Panc1 (cell line): ENCODE results near the gene INCENP. TPM values are rescaled to one million over a fixed set of nuclear protein-coding genes. Genes with fewer than 3 reads are reported as not detected.
A peak's percentile ranks its signal among the peaks of the same experiment; 100 is the strongest.

Experiments used
- ATAC-seq: fragments of 200-7000 bp; cut with Tn5 transposase; 2 replicates; pipeline ENCODE4 v1.9.1; 2020; ENCODE audit warnings: mild to moderate bottlenecking, moderate library complexity
- BruUV-seq: library from RNA; stranded (reverse); fragments of 400-500 nt; replicated peaks from 2 replicates; lab custom pipeline; 2021; lab: Mats Ljungman, UMichigan
- CTCF ChIA-PET: fragments of 300-600 bp; sonication (Branson Sonifier 250); formaldehyde crosslinking; loops from one replicate; lab custom pipeline; 2022; ENCODE audit warnings: antibody characterized with exemption; lab: Charles Lee
- POLR2A ChIA-PET: fragments of 300-600 bp; sonication (Branson Sonifier 250); formaldehyde crosslinking; loops from one replicate; lab custom pipeline; 2022; ENCODE audit warnings: antibody characterized with exemption; lab: Charles Lee
- DNase-seq: peaks from one replicate; pipeline ENCODE4 v3.0.0-alpha.2; 2010; ENCODE audit warnings: low read depth, low spot score
- H3K27ac ChIP-seq: 2 replicates; pipeline ENCODE4 v1.5.1; 2011; ENCODE audit warnings: mild to moderate bottlenecking, low read length, inconsistent platforms
- H3K27me3 ChIP-seq: fragments of 200-500 bp; sonication (Bioruptor generic); 2 replicates; pipeline ENCODE4 v1.6.0; 2014; ENCODE audit warnings: low read length, inconsistent platforms; ENCODE audit not compliant: control insufficient read depth, insufficient read depth
- H3K36me3 ChIP-seq: fragments of 200-500 bp; sonication (Bioruptor generic); 2 replicates; pipeline ENCODE4 v1.5.1; 2014; ENCODE audit warnings: inconsistent platforms, mild to moderate bottlenecking, low read length, moderate library complexity; ENCODE audit not compliant: control insufficient read depth, insufficient read depth
- H3K4me1 ChIP-seq: 2 replicates; pipeline ENCODE4 v1.5.1; 2011; ENCODE audit warnings: inconsistent platforms, mild to moderate bottlenecking, low read length, moderate library complexity; ENCODE audit not compliant: control insufficient read depth, insufficient read depth
- H3K4me3 ChIP-seq, 2 experiments: 2 replicates each; pipeline ENCODE4 v1.5.1; 2011 to 2012; ENCODE audit warnings: low read depth in 2 of 2, low read length in 2 of 2, mild to moderate bottlenecking in 2 of 2, inconsistent platforms in 1 of 2, moderate library complexity in 1 of 2
- H3K9me3 ChIP-seq: fragments of 200-500 bp; sonication (Bioruptor generic); 2 replicates; pipeline ENCODE4 v1.5.1; 2014; ENCODE audit warnings: low read depth, mild to moderate bottlenecking, inconsistent platforms, low read length, moderate library complexity; ENCODE audit not compliant: control insufficient read depth, insufficient read depth
- CTCF ChIP-seq: fragments of 450-650 bp; IDR thresholded peaks from 2 replicates; pipeline ENCODE4 v1.5.1; 2017; ENCODE audit warnings: mild to moderate bottlenecking
- POLR2AphosphoS5 ChIP-seq: IDR thresholded peaks from 2 replicates; pipeline ENCODE4 v1.6.1; 2012; ENCODE audit warnings: mild to moderate bottlenecking, low read depth, low read length, moderate library complexity
- REST ChIP-seq, 2 experiments: IDR thresholded peaks; 2 replicates each; pipeline ENCODE4 v1.6.1; 2011 to 2012; ENCODE audit warnings: low read depth in 2 of 2, control low read depth in 1 of 2, low read length in 1 of 2, mild to moderate bottlenecking in 1 of 2, moderate library complexity in 1 of 2; ENCODE audit not compliant: insufficient read depth in 1 of 2
- SIN3A ChIP-seq: IDR thresholded peaks from 2 replicates; pipeline ENCODE4 v1.6.1; 2012; ENCODE audit warnings: low read depth, mild to moderate bottlenecking, low read length, moderate library complexity, borderline replicate concordance; ENCODE audit not compliant: insufficient read depth
- TCF7L2 ChIP-seq: IDR thresholded peaks from 2 replicates; pipeline ENCODE4 v1.6.1; 2011; ENCODE audit warnings: mild to moderate bottlenecking, low read depth, low read length, inconsistent platforms
- in situ Hi-C: cut with HindIII; loops from 2 replicates; pipeline ENCODE4 v1.10.0; 2016; ENCODE audit warnings: low sequenced_read_pairs, low pct_unique_long_range_greater_than_20kb
- intact Hi-C: fragments of 100-400 bp; cut with micrococcal nuclease; formaldehyde crosslinking; loops from one replicate; pipeline ENCODE4 v1.10.0; 2022; ENCODE audit not compliant: unreplicated experiment
- total RNA-seq: library from RNA; stranded (reverse); gene quantifications from one replicate; pipeline ENCODE4 v1.2.1, GENCODE V29; 2021; ENCODE audit not compliant: unreplicated experiment

The INCENP gene
- total RNA-seq, 1 experiment from 2014 or later: 81.5 TPM

DNA sequence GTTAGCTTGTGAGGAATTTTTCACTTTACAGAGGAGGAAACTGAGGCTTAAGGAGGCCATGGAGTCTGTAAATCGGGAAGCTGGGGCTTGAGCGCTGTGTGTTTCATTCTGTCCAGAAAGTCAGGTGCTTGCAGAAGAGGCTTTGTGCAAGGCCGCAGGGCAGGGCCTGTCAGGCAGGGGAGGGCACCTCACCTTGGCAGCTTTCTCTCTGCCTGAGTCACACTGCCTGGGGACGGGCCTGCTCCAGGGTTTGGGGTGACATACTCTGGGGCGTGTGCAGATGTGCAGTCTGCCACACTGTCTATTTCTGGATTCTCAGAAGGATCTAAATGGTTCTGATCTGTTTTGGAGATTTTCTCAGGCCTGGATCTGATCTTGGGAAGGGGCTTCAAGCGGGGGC lies 8.4 kb downstream of the INCENP start:
- in situ Hi-C loops: no loop called here
- CTCF ChIA-PET: no interaction called here

GRCh38 chr11:62132689-62133293 lies 9.0 kb downstream of the INCENP start:
- peak; percentile 31; the same call in 1 of the 2 replicates for ATAC-seq

More for the DNA sequence above, 8.4 kb downstream of the INCENP start:
- Histone ChIP-seq H3K27me3 (no peaks in the 10 kb centered on the region), H3K9me3 (no peaks in the 10 kb centered on the region), H3K4me3 (no peak overlapping the region), H3K36me3 (peaks cover 3% of the 10 kb centered on the region; the same call in 1 of the 2 replicates), H3K4me1 (no peaks in the 10 kb centered on the region), H3K27ac (no peak overlapping the region)
- no peak for TF ChIP-seq POLR2AphosphoS5
- TF ChIP-seq REST (IDR thresholded peaks at IDR 0.05; ENCODE audit: insufficient read depth in 1 of 2, low read depth in 2 of 2, low read length in 1 of 2): no peak
- TF ChIP-seq TCF7L2: no peak
- TF ChIP-seq CTCF: no peak
- no peak for TF ChIP-seq SIN3A
- intact Hi-C loops: no loop called here
- ATAC-seq (peak; percentile 47), DNase-seq (no peak)
- POLR2A ChIA-PET: no interaction called here
- BruUV-seq: no TSS peak

More at GRCh38 chr11:62132689-62133293, 9.0 kb downstream of the INCENP start:
- DNase-seq: no peak
- BruUV-seq: no TSS peak
- Histone ChIP-seq H3K4me1 (no peaks in the 10 kb centered on the region), H3K4me3 (no peak overlapping the region), H3K36me3 (peaks cover 4% of the 10 kb centered on the region; the same call in 1 of the 2 replicates), H3K9me3 (no peaks in the 10 kb centered on the region), H3K27me3 (no peaks in the 10 kb centered on the region), H3K27ac (no peak overlapping the region)
- TF ChIP-seq TCF7L2 (no peak), SIN3A (no peak), POLR2AphosphoS5 (no peak), REST (IDR thresholded peaks at IDR 0.05; ENCODE audit: insufficient read depth in 1 of 2, low read depth in 2 of 2, low read length in 1 of 2) (no peak), CTCF (no peak)
- POLR2A ChIA-PET: no interaction called here
- intact Hi-C loops (no loop called here), in situ Hi-C loops (no loop called here)
- CTCF ChIA-PET: no interaction called here
